ENCODE results near the gene SLIT3.

The SLIT3 gene

GRCh38 chr5:169325273-169325672 is 24.3 kb upstream of the SLIT3 start:
- POLR2A ChIA-PET: no interaction called here

GRCh38 chr5:169318556-169318955 is 17.6 kb upstream of the SLIT3 start:
- ChIA-PET CTCF (interaction anchor here (0.7 kb wide), 1 partner anchor 230 kb away, joined by 3 read pairs; no protein-coding TSS in a partner anchor), POLR2A (no interaction called here)
- TF ChIP-seq ELF4 (IDR thresholded peaks at IDR 0.05): no peak
- no peak for TF ChIP-seq HDGF (IDR thresholded peaks at IDR 0.05; ENCODE audit: borderline replicate concordance)
- TF ChIP-seq SUZ12 (IDR thresholded peaks at IDR 0.05): no peak
- no peak for TF ChIP-seq FOXK2 (IDR thresholded peaks at IDR 0.05)
- no peak for TF ChIP-seq CTBP1 (IDR thresholded peaks at IDR 0.05; ENCODE audit: borderline replicate concordance)
- TF ChIP-seq LEF1 (IDR thresholded peaks at IDR 0.05; ENCODE audit: borderline replicate concordance): no peak
- TF ChIP-seq SP1 (IDR thresholded peaks at IDR 0.05): no peak
- no peak for DNase-seq (ENCODE audit: extremely low spot score)

More at GRCh38 chr5:169325273-169325672, 24.3 kb upstream of the SLIT3 start:
- TF ChIP-seq SP1 (IDR thresholded peaks at IDR 0.05) (no peak), NFRKB (IDR thresholded peaks at IDR 0.05) (no peak), ZNF384 (IDR thresholded peaks at IDR 0.05) (no peak), FOXA1 (IDR thresholded peaks at IDR 0.05) (no peak), CTBP1 (IDR thresholded peaks at IDR 0.05; ENCODE audit: borderline replicate concordance) (no peak), BHLHE40 (IDR thresholded peaks at IDR 0.05; ENCODE audit: borderline replicate concordance) (no peak), L3MBTL2 (conservative IDR thresholded peaks at IDR 0.05) (no peak), ELF4 (IDR thresholded peaks at IDR 0.05) (no peak), FOXM1 (IDR thresholded peaks at IDR 0.05; ENCODE audit: borderline replicate concordance) (no peak), SUZ12 (IDR thresholded peaks at IDR 0.05) (no peak), PKNOX1 (IDR thresholded peaks at IDR 0.05) (no peak)
- CTCF ChIA-PET: no interaction called here
- no peak for DNase-seq (ENCODE audit: extremely low spot score)

GRCh38 chr5:169307646-169308045 is 6.7 kb upstream of the SLIT3 start:
- ChIA-PET CTCF (interaction anchor here (1.1 kb wide), 1 partner anchor 10 kb away, joined by 3 read pairs; no protein-coding TSS in a partner anchor), POLR2A (no interaction called here)
- no peak for DNase-seq (ENCODE audit: extremely low spot score)
- no peak for TF ChIP-seq FOXA1 (IDR thresholded peaks at IDR 0.05)
- TF ChIP-seq ELF4 (IDR thresholded peaks at IDR 0.05): no peak
- no peak for TF ChIP-seq SP1 (IDR thresholded peaks at IDR 0.05)
- no peak for TF ChIP-seq ARNT (IDR thresholded peaks at IDR 0.05)
- TF ChIP-seq HDGF (IDR thresholded peaks at IDR 0.05; ENCODE audit: borderline replicate concordance): no peak
- no peak for TF ChIP-seq LEF1 (IDR thresholded peaks at IDR 0.05; ENCODE audit: borderline replicate concordance)
- TF ChIP-seq L3MBTL2 (conservative IDR thresholded peaks at IDR 0.05): no peak
- no peak for TF ChIP-seq BHLHE40 (IDR thresholded peaks at IDR 0.05; ENCODE audit: borderline replicate concordance)
- no peak for TF ChIP-seq CTBP1 (IDR thresholded peaks at IDR 0.05; ENCODE audit: borderline replicate concordance)
- TF ChIP-seq TARDBP (IDR thresholded peaks at IDR 0.05): no peak
- no peak for TF ChIP-seq ZNF384 (IDR thresholded peaks at IDR 0.05)
- TF ChIP-seq FOXM1 (IDR thresholded peaks at IDR 0.05; ENCODE audit: borderline replicate concordance): no peak

GRCh38 chr5:169305366-169305765 is 4.4 kb upstream of the SLIT3 start:
- no peak for DNase-seq (ENCODE audit: extremely low spot score)
- TF ChIP-seq NFRKB (IDR thresholded peaks at IDR 0.05) (no peak), PKNOX1 (IDR thresholded peaks at IDR 0.05) (no peak), HDGF (IDR thresholded peaks at IDR 0.05; ENCODE audit: borderline replicate concordance) (no peak), LEF1 (IDR thresholded peaks at IDR 0.05; ENCODE audit: borderline replicate concordance) (no peak), BHLHE40 (IDR thresholded peaks at IDR 0.05; ENCODE audit: borderline replicate concordance) (no peak), ARNT (IDR thresholded peaks at IDR 0.05) (no peak)
- ChIA-PET POLR2A (no interaction called here), CTCF (interaction anchor here (0.6 kb wide), 1 partner anchor 717 kb away, joined by 7 read pairs; no protein-coding TSS in a partner anchor)

- POLR2A ChIA-PET: interaction anchor here (1.3 kb wide), 1 partner anchor 280 kb away, joined by 3 read pairs; no protein-coding TSS in a partner anchor
- TF ChIP-seq HDGF (IDR thresholded peaks at IDR 0.05; ENCODE audit: borderline replicate concordance) (no peak), L3MBTL2 (conservative IDR thresholded peaks at IDR 0.05) (no peak), FOXM1 (IDR thresholded peaks at IDR 0.05; ENCODE audit: borderline replicate concordance) (no peak), TARDBP (IDR thresholded peaks at IDR 0.05) (no peak), ZNF384 (IDR thresholded peaks at IDR 0.05) (no peak), FOXA1 (IDR thresholded peaks at IDR 0.05) (no peak), NFRKB (IDR thresholded peaks at IDR 0.05) (no peak), BHLHE40 (IDR thresholded peaks at IDR 0.05; ENCODE audit: borderline replicate concordance) (no peak), SP1 (IDR thresholded peaks at IDR 0.05) (no peak), PKNOX1 (IDR thresholded peaks at IDR 0.05) (no peak), ARNT (IDR thresholded peaks at IDR 0.05) (no peak), SUZ12 (IDR thresholded peaks at IDR 0.05) (no peak), ELF4 (IDR thresholded peaks at IDR 0.05) (no peak), CTBP1 (IDR thresholded peaks at IDR 0.05; ENCODE audit: borderline replicate concordance) (no peak), FOXK2 (IDR thresholded peaks at IDR 0.05) (no peak), LEF1 (IDR thresholded peaks at IDR 0.05; ENCODE audit: borderline replicate concordance) (no peak)
Measured at GRCh38 chr5:169304175-169304574, 3.2 kb upstream of the SLIT3 start.

GRCh38 chr5:169303119-169303515 is 2.2 kb upstream of the SLIT3 start:
- ChIA-PET CTCF (interaction anchor here (0.8 to 2.2 kb wide), 2 partner anchors 278 to 303 kb away, joined by 3 to 4 read pairs; no protein-coding TSS in a partner anchor), POLR2A (no interaction called here)
- no peak for DNase-seq (ENCODE audit: extremely low spot score)

More at GRCh38 chr5:169304175-169304574, 3.2 kb upstream of the SLIT3 start:
- CTCF ChIA-PET: interaction anchor here (0.7 kb wide), 1 partner anchor 195 kb away, joined by 4 read pairs; no protein-coding TSS in a partner anchor
- no peak for DNase-seq (ENCODE audit: extremely low spot score)

More at GRCh38 chr5:169303119-169303515, 2.2 kb upstream of the SLIT3 start:
- TF ChIP-seq PKNOX1 (IDR thresholded peaks at IDR 0.05) (no peak), FOXK2 (IDR thresholded peaks at IDR 0.05) (no peak), BHLHE40 (IDR thresholded peaks at IDR 0.05; ENCODE audit: borderline replicate concordance) (no peak), NFRKB (IDR thresholded peaks at IDR 0.05) (no peak), ZNF384 (IDR thresholded peaks at IDR 0.05) (no peak), ARNT (IDR thresholded peaks at IDR 0.05) (no peak), CTBP1 (IDR thresholded peaks at IDR 0.05; ENCODE audit: borderline replicate concordance) (no peak), L3MBTL2 (conservative IDR thresholded peaks at IDR 0.05) (no peak), SP1 (IDR thresholded peaks at IDR 0.05) (no peak), LEF1 (IDR thresholded peaks at IDR 0.05; ENCODE audit: borderline replicate concordance) (no peak), ELF4 (IDR thresholded peaks at IDR 0.05) (no peak), FOXA1 (IDR thresholded peaks at IDR 0.05) (no peak), SUZ12 (IDR thresholded peaks at IDR 0.05) (no peak), TARDBP (IDR thresholded peaks at IDR 0.05) (no peak), FOXM1 (IDR thresholded peaks at IDR 0.05; ENCODE audit: borderline replicate concordance) (no peak), HDGF (IDR thresholded peaks at IDR 0.05; ENCODE audit: borderline replicate concordance) (no peak)
